Endothelial cell of umbilical vein (primary cell): Measurements from ENCODE around the gene ATXN1. TPM values are rescaled to one million over a fixed set of nuclear protein-coding genes. Genes with fewer than 3 reads are reported as not detected.

Experiments used
- BruUV-seq: library from RNA; stranded (reverse); fragments of 400-500 nt; replicated peaks from 2 replicates; lab custom pipeline; 2021; lab: Mats Ljungman, UMichigan
- CTCF ChIA-PET: fragments of 300-600, 350-600 bp; sonication (Branson Sonifier 250); formaldehyde crosslinking; loops from one replicate; lab custom pipeline; 2021; ENCODE audit warnings: antibody characterized with exemption, inconsistent platforms; lab: Charles Lee
- POLR2A ChIA-PET: fragments of 300-600, 350-600 bp; sonication (Branson Sonifier 250); formaldehyde crosslinking; loops from one replicate; lab custom pipeline; 2021; ENCODE audit warnings: antibody characterized with exemption, inconsistent platforms; lab: Charles Lee
- DNase-seq: peaks from one replicate; pipeline ENCODE4 v3.0.0-alpha.2; 2011; ENCODE audit warnings: low read depth, low spot score
- FAIRE-seq: peaks from 2 replicates; lab custom pipeline; 2011; peaks lifted over from hg19 to GRCh38; lab: Jason Lieb, UNC
- H2AFZ ChIP-seq: 2 replicates; pipeline ENCODE4 v1.6.0; 2012; ENCODE audit warnings: low read depth, low read length, control low read depth, inconsistent platforms
- H3K27ac ChIP-seq: 2 replicates; pipeline ENCODE4 v1.5.1; 2011; ENCODE audit warnings: low read depth, mild to moderate bottlenecking, control low read depth, low read length, moderate library complexity; ENCODE audit not compliant: insufficient read depth
- H3K27me3 ChIP-seq, 2 experiments: 2 replicates each; pipeline versions ENCODE4 v1.6.0 to v1.6.1; 2011; ENCODE audit warnings: low read length in 2 of 2, mixed read lengths in 1 of 2; ENCODE audit not compliant: control insufficient read depth in 2 of 2, insufficient read depth in 2 of 2
- H3K36me3 ChIP-seq, 2 experiments: 2 replicates in 1 of 2; 3 replicates in 1 of 2; pipeline ENCODE4 v1.5.1; 2011; ENCODE audit warnings: low read length in 2 of 2, mild to moderate bottlenecking in 1 of 2, moderate library complexity in 1 of 2; ENCODE audit not compliant: control insufficient read depth in 2 of 2, insufficient read depth in 2 of 2; ENCODE audit errors: extremely low read depth in 1 of 2
- H3K4me1 ChIP-seq: 3 replicates; pipeline ENCODE4 v1.5.1; 2011; ENCODE audit warnings: mild to moderate bottlenecking, low read length; ENCODE audit not compliant: control insufficient read depth, insufficient read depth; ENCODE audit errors: extremely low read depth
- H3K4me2 ChIP-seq: 2 replicates; pipeline ENCODE4 v1.6.1; 2011; ENCODE audit warnings: low read length, control low read depth, mixed read lengths; ENCODE audit not compliant: insufficient read depth
- H3K4me3 ChIP-seq, 3 experiments: fragments of 200-600 bp in 1 of 3; sonication (generic), shearing (Covaris generic) in 1 of 3; replicated peaks in 1 of 3; 2 replicates each; pipeline ENCODE4 v1.5.1; 2011 to 2016; ENCODE audit warnings: control low read depth in 3 of 3, low read length in 3 of 3, mild to moderate bottlenecking in 2 of 3, inconsistent platforms in 1 of 3, low read depth in 1 of 3, moderate library complexity in 1 of 3; ENCODE audit not compliant: insufficient read depth in 1 of 3
- H3K79me2 ChIP-seq: 2 replicates; pipeline ENCODE4 v1.6.0; 2012; ENCODE audit warnings: low read length, inconsistent platforms; ENCODE audit not compliant: control insufficient read depth, insufficient read depth
- H3K9ac ChIP-seq: replicated peaks from 2 replicates; pipeline ENCODE3; 2011; ENCODE audit warnings: low read length, control low read depth; ENCODE audit not compliant: insufficient read depth; ENCODE audit errors: extremely low read depth
- H3K9me1 ChIP-seq: replicated peaks from 3 replicates; pipeline ENCODE4 v1.6.0; 2011; ENCODE audit warnings: mild to moderate bottlenecking, low read length; ENCODE audit not compliant: control insufficient read depth, insufficient read depth; ENCODE audit errors: extremely low read depth
- H3K9me3 ChIP-seq: replicated peaks from 2 replicates; pipeline ENCODE4 v1.5.1; 2012; ENCODE audit warnings: low read length, inconsistent platforms; ENCODE audit not compliant: control insufficient read depth, insufficient read depth
- H4K20me1 ChIP-seq: replicated peaks from 2 replicates; pipeline ENCODE3; 2011; ENCODE audit warnings: mild to moderate bottlenecking, low read length; ENCODE audit not compliant: control insufficient read depth, insufficient read depth; ENCODE audit errors: extremely low read depth
- CTCF ChIP-seq, 2 donors: IDR thresholded peaks; 1 replicate in 1 of 2; 2 replicates in 1 of 2; pipeline ENCODE4 v1.5.1; 2011; ENCODE audit warnings: low read length in 2 of 2, mild to moderate bottlenecking in 2 of 2, moderate library complexity in 2 of 2, control low read depth in 1 of 2, inconsistent platforms in 1 of 2, low read depth in 1 of 2; ENCODE audit not compliant: insufficient read depth in 1 of 2; ENCODE audit errors: extremely low read depth in 1 of 2
- EZH2 ChIP-seq: IDR thresholded peaks from 2 replicates; pipeline ENCODE4 v1.6.1; 2012; ENCODE audit warnings: borderline replicate concordance, low read depth, mild to moderate bottlenecking, moderate library complexity, low read length, inconsistent platforms; ENCODE audit not compliant: severe bottlenecking
- FOS ChIP-seq: IDR thresholded peaks from 2 replicates; pipeline ENCODE4 v1.6.1; 2011; ENCODE audit warnings: mild to moderate bottlenecking, low read length, moderate library complexity, borderline replicate concordance; ENCODE audit not compliant: insufficient read depth
- GATA2 ChIP-seq: IDR thresholded peaks from 2 replicates; pipeline ENCODE4 v1.7.0; 2011; ENCODE audit warnings: low read depth, mild to moderate bottlenecking, moderate library complexity, mixed read lengths, low read length; ENCODE audit not compliant: insufficient read length, insufficient read depth
- JUN ChIP-seq: IDR thresholded peaks from 2 replicates; pipeline ENCODE4 v1.6.1; 2011; ENCODE audit warnings: borderline replicate concordance, low read depth; ENCODE audit not compliant: insufficient read length, insufficient read depth
- MAX ChIP-seq: IDR thresholded peaks from 2 replicates; pipeline ENCODE4 v1.6.1; 2011; ENCODE audit not compliant: insufficient read depth, insufficient read length
- MYC ChIP-seq: IDR thresholded peaks from one replicate; pipeline ENCODE4 v1.6.1; 2011; ENCODE audit warnings: mild to moderate bottlenecking, low read depth, low read length
- POLR2A ChIP-seq: IDR thresholded peaks from 2 replicates; pipeline ENCODE4 v1.6.1; 2012; ENCODE audit warnings: low read depth, mild to moderate bottlenecking, control low read depth, low read length
- POLR2AphosphoS5 ChIP-seq: IDR thresholded peaks from 2 replicates; pipeline ENCODE4 v1.6.1; 2012; ENCODE audit warnings: low read depth, mild to moderate bottlenecking, control low read depth, low read length, moderate library complexity; ENCODE audit not compliant: insufficient read depth
- dilution Hi-C: fragments of 300-500 bp; cut with MboI; formaldehyde crosslinking; loops from one replicate; pipeline ENCODE4 v1.15.0; 2019; ENCODE audit warnings: low sequenced_read_pairs; ENCODE audit not compliant: extremely low pct_ligation_motif_present
- intact Hi-C: fragments of 100-400 bp; cut with micrococcal nuclease; formaldehyde crosslinking; loops from one replicate; pipeline ENCODE4 v1.10.0; 2022
- polyA plus RNA-seq, 4 experiments: library from polyadenylated mRNA; depleted of rRNA in 3 of 4; stranded (reverse) in 3 of 4; unstranded in 1 of 4; fragments of >200 nt; gene quantifications; 2 replicates each; pipeline versions ENCODE4 v1.2.1 to v1.2.3, GENCODE V29; 2011 to 2012; ENCODE audit warnings: missing spikeins in 1 of 4
- total RNA-seq: library from RNA; stranded (reverse); gene quantifications from 2 replicates; pipeline ENCODE4 v1.2.3, GENCODE V29; 2021

The ATXN1 gene
- total and polyA plus RNA-seq, 2 donors (not counting 3 experiments of a cell fraction or from before 2014, with no cell fraction given), result 16.4 to 33.0 TPM

DNA sequence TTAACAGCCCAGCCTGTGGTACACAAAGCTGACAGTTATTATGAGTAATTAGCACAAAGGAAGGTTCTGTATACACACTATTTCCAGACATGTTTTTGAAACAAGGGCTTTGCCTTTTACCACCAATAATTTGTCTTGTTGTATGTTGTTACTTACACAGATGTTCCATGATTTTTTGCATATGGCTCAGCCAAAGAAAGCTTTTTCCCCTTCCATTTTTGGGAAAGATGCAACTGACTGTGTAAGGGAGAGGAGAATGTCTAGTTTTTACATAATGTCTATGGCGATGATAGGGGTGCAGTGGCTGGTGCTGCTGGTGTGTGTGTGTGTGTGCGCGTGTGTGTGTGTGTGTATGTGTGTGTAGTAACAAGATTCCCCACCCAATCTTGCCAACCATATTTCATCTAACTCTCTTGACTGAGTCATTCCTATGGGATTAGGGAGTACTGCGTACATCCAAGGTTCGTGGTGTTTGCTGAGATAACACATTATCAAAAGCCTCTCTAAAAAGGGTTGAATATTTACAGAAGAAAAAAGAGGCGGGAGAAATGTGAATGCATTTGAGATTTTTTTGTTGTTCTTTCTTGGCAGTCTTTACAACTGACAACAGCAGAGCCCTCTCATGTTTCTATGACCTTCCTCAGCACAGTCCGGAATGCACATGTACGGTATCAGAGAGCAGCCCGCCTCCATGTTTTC is 330.7 kb downstream of the ATXN1 start:
- BruUV-seq, result no TSS peak
- CTCF ChIA-PET, result no interaction called here
- H3K9me1 ChIP-seq, result no peaks in the 10 kb centered on the region
- H3K9ac ChIP-seq, result no peak overlapping the region
- intact Hi-C loops (no loop called here), dilution Hi-C loops (no loop called here)
- no peaks in the 10 kb centered on the region for H4K20me1 ChIP-seq
- FAIRE-seq, result no peak
- TF ChIP-seq POLR2A, result no peak
- no peak for TF ChIP-seq CTCF (IDR thresholded peaks at IDR 0.05; ENCODE audit: extremely low read depth in 1 of 2, insufficient read depth in 1 of 2, low read depth in 1 of 2, low read length in 2 of 2)
- no peak for TF ChIP-seq MAX
- TF ChIP-seq JUN, result no peak
- TF ChIP-seq FOS, result no peak
- no peak for TF ChIP-seq POLR2AphosphoS5
- no peak for TF ChIP-seq GATA2
- TF ChIP-seq EZH2, result no peak
- no peak for TF ChIP-seq MYC
- H3K36me3 ChIP-seq, result no peaks in the 10 kb centered on the region
- no peaks in the 10 kb centered on the region for H3K9me3 ChIP-seq
- DNase-seq, result no peak
- H3K4me3 ChIP-seq, result no peak overlapping the region
- H3K4me1 ChIP-seq, result no peaks in the 10 kb centered on the region
- H3K27me3 ChIP-seq, result no peaks in the 10 kb centered on the region
- POLR2A ChIA-PET, result no interaction called here
- H2AFZ ChIP-seq, result no peak overlapping the region
- H3K27ac ChIP-seq, result no peak overlapping the region
- no peak overlapping the region for H3K4me2 ChIP-seq
- H3K79me2 ChIP-seq, result no peaks in the 10 kb centered on the region
